H1 (cell line): ENCODE measurements around the gene LIPE. TPM values are rescaled to one million over a fixed set of nuclear protein-coding genes. Genes with fewer than 3 reads are reported as not detected.

Experiments
- CTCF ChIA-PET: fragments of 300-600 bp; sonication (Branson Sonifier 250); formaldehyde crosslinking; loops from one replicate; lab custom pipeline; 2021; ENCODE audit not compliant: partially characterized antibody; lab: Charles Lee
- POLR2A ChIA-PET: fragments of 300-600 bp; sonication (Branson Sonifier 250); formaldehyde crosslinking; loops from one replicate; lab custom pipeline; 2021; ENCODE audit warnings: inconsistent platforms; ENCODE audit not compliant: partially characterized antibody; lab: Charles Lee
- DNase-seq, 2 experiments: peaks; one replicate each; pipeline versions ENCODE4 v3.0.0 to v3.0.0-alpha.2; 2010 to 2022; ENCODE audit warnings: low spot score in 2 of 2, low read depth in 1 of 2, mixed read lengths in 1 of 2
- FAIRE-seq: peaks from 2 replicates; lab custom pipeline; 2011; peaks lifted over from hg19 to GRCh38; lab: Jason Lieb, UNC
- H2AFZ ChIP-seq: 2 replicates; pipeline ENCODE4 v1.8.1; 2012; ENCODE audit warnings: low read length, inconsistent platforms
- H2AK5ac ChIP-seq: 2 replicates; pipeline ENCODE4 v1.6.1; 2013; ENCODE audit warnings: low read depth, low read length
- H2BK120ac ChIP-seq: replicated peaks from 2 replicates; pipeline ENCODE3; 2013; ENCODE audit warnings: low read depth, low read length, inconsistent platforms
- H2BK12ac ChIP-seq: 2 replicates; pipeline ENCODE4 v1.6.1; 2013; ENCODE audit warnings: low read depth, low read length
- H2BK15ac ChIP-seq: 2 replicates; pipeline ENCODE4 v1.6.1; 2013; ENCODE audit warnings: low read length
- H2BK20ac ChIP-seq: 2 replicates; pipeline ENCODE4 v1.6.1; 2013; ENCODE audit warnings: low read length
- H2BK5ac ChIP-seq: 2 replicates; pipeline ENCODE4 v1.6.1; 2013; ENCODE audit warnings: low read depth, low read length
- H3K14ac ChIP-seq: 2 replicates; pipeline ENCODE4 v1.6.1; 2013; ENCODE audit warnings: inconsistent platforms; ENCODE audit not compliant: insufficient read length
- H3K18ac ChIP-seq: 2 replicates; pipeline ENCODE4 v1.6.1; 2013; ENCODE audit warnings: low read length; ENCODE audit errors: extremely low read depth
- H3K23ac ChIP-seq: 2 replicates; pipeline ENCODE4 v1.6.1; 2013; ENCODE audit warnings: inconsistent platforms; ENCODE audit not compliant: insufficient read length
- H3K23me2 ChIP-seq: 2 replicates; pipeline ENCODE4 v1.6.1; 2013; ENCODE audit warnings: low read depth, low read length
- H3K27ac ChIP-seq: 2 replicates; pipeline ENCODE4 v1.6.1; 2011; ENCODE audit warnings: low read depth, low read length, inconsistent platforms
- H3K27me3 ChIP-seq, 4 experiments: replicated peaks in 1 of 4; 1 replicate in 1 of 4; 2 replicates in 3 of 4; pipeline versions ENCODE4 v1.6.1 to v1.8.1; 2011 to 2013; ENCODE audit warnings: low read length in 3 of 4, mild to moderate bottlenecking in 3 of 4, inconsistent platforms in 2 of 4, mixed read lengths in 2 of 4, moderate library complexity in 1 of 4; ENCODE audit not compliant: control insufficient read depth in 3 of 4, insufficient read depth in 3 of 4; ENCODE audit errors: extremely low read depth in 1 of 4
- H3K36me3 ChIP-seq, 4 experiments: 2 replicates each; pipeline versions ENCODE4 v1.6.1 to v1.8.1; 2011 to 2013; ENCODE audit warnings: mild to moderate bottlenecking in 4 of 4, low read length in 3 of 4, moderate library complexity in 2 of 4, control low read depth in 1 of 4, inconsistent platforms in 1 of 4; ENCODE audit not compliant: insufficient read depth in 4 of 4, control insufficient read depth in 2 of 4
- H3K4ac ChIP-seq: replicated peaks from 2 replicates; pipeline ENCODE3; 2013; ENCODE audit warnings: low read length, low read depth, mixed read lengths, inconsistent platforms; ENCODE audit not compliant: insufficient read length
- H3K4me1 ChIP-seq, 4 experiments: replicated peaks in 1 of 4; 1 replicate in 1 of 4; 2 replicates in 3 of 4; pipeline versions ENCODE4 v1.6.1 to v1.8.1; 2011 to 2013; ENCODE audit warnings: low read length in 3 of 4, inconsistent platforms in 2 of 4, mixed read lengths in 1 of 4; ENCODE audit not compliant: insufficient read depth in 4 of 4, control insufficient read depth in 3 of 4
- H3K4me2 ChIP-seq, 2 experiments: 2 replicates each; pipeline versions ENCODE4 v1.6.1 to v1.8.1; 2011 to 2013; ENCODE audit warnings: low read depth in 2 of 2, low read length in 2 of 2, control low read depth in 1 of 2, inconsistent platforms in 1 of 2, mild to moderate bottlenecking in 1 of 2; ENCODE audit not compliant: insufficient read depth in 1 of 2
- H3K4me3 ChIP-seq, 4 experiments: fragments of 200-600, 300-600 bp in 1 of 4; sonication (generic), shearing (Covaris generic), sonication (Bioruptor Twin) in 1 of 4; 2 replicates each; pipeline versions ENCODE4 v1.5.1 to v1.8.1; 2011 to 2016; ENCODE audit warnings: low read length in 4 of 4, low read depth in 3 of 4, control low read depth in 2 of 4, inconsistent platforms in 2 of 4, mild to moderate bottlenecking in 2 of 4, mixed read lengths in 1 of 4, moderate library complexity in 1 of 4; ENCODE audit not compliant: insufficient read depth in 2 of 4; ENCODE audit errors: extremely low read depth in 1 of 4
- H3K56ac ChIP-seq: replicated peaks from 2 replicates; pipeline ENCODE3; 2013; ENCODE audit warnings: low read depth, mild to moderate bottlenecking, mixed read lengths, low read length, inconsistent platforms; ENCODE audit not compliant: insufficient read length
- H3K79me1 ChIP-seq: 2 replicates; pipeline ENCODE4 v1.6.1; 2013; ENCODE audit warnings: low read depth, low read length, control low read depth
- H3K79me2 ChIP-seq, 2 experiments: 2 replicates each; pipeline versions ENCODE4 v1.6.1 to v1.8.1; 2012 to 2013; ENCODE audit warnings: low read length in 2 of 2, mild to moderate bottlenecking in 2 of 2, inconsistent platforms in 1 of 2; ENCODE audit not compliant: insufficient read depth in 2 of 2, control insufficient read depth in 1 of 2
- H3K9ac ChIP-seq, 4 experiments: replicated peaks in 1 of 4; 1 replicate in 1 of 4; 2 replicates in 3 of 4; pipeline versions ENCODE4 v1.6.1 to v1.8.1; 2011 to 2013; ENCODE audit warnings: low read depth in 3 of 4, low read length in 3 of 4, control low read depth in 2 of 4, mild to moderate bottlenecking in 2 of 4, moderate library complexity in 2 of 4, inconsistent platforms in 1 of 4; ENCODE audit errors: extremely low read depth in 1 of 4
- H3K9me3 ChIP-seq, 2 experiments: 2 replicates each; pipeline versions ENCODE4 v1.6.1 to v1.8.1; 2012 to 2013; ENCODE audit warnings: mild to moderate bottlenecking in 2 of 2, moderate library complexity in 2 of 2, control low read depth in 1 of 2, inconsistent platforms in 1 of 2, low read depth in 1 of 2, low read length in 1 of 2, mixed read lengths in 1 of 2; ENCODE audit not compliant: insufficient read depth in 2 of 2
- H4K20me1 ChIP-seq, 2 experiments: replicated peaks in 1 of 2; 2 replicates each; pipeline versions ENCODE3 to v1.8.1; 2011 to 2013; ENCODE audit warnings: inconsistent platforms in 2 of 2, low read length in 2 of 2, mild to moderate bottlenecking in 1 of 2; ENCODE audit not compliant: insufficient read depth in 2 of 2, control insufficient read depth in 1 of 2
- H4K5ac ChIP-seq: 2 replicates; pipeline ENCODE4 v1.6.1; 2013; ENCODE audit warnings: low read length, low read depth, mixed read lengths, inconsistent platforms; ENCODE audit not compliant: insufficient read length
- H4K8ac ChIP-seq: 2 replicates; pipeline ENCODE4 v1.8.0; 2013; ENCODE audit warnings: mild to moderate bottlenecking, moderate library complexity, low read length, inconsistent platforms; ENCODE audit not compliant: insufficient read depth; ENCODE audit errors: extremely low read depth
- H4K91ac ChIP-seq: replicated peaks from 2 replicates; pipeline ENCODE3; 2013; ENCODE audit warnings: low read length, mixed read lengths, inconsistent platforms; ENCODE audit not compliant: insufficient read length
- CBX8 ChIP-seq: fragments of 300-800, 300-1000 bp; sonication (generic); IDR thresholded peaks from 2 replicates; pipeline ENCODE4 v1.7.1; 2016; ENCODE audit warnings: low read depth, low read length, borderline replicate concordance
- CEBPB ChIP-seq: IDR thresholded peaks from 2 replicates; pipeline ENCODE4 v1.6.1; 2012; ENCODE audit warnings: low read depth, low read length
- CHD1 ChIP-seq: IDR thresholded peaks from 2 replicates; pipeline ENCODE4 v1.6.1; 2012; ENCODE audit warnings: low read depth, low read length, improper control_type of control experiment
- EZH2 ChIP-seq: fragments of 200-600 bp; sonication (generic); IDR thresholded peaks from 2 replicates; pipeline ENCODE4 v1.7.1; 2012; ENCODE audit warnings: low read depth, mild to moderate bottlenecking, moderate library complexity, low read length, inconsistent platforms; ENCODE audit not compliant: severe bottlenecking
- JUND ChIP-seq: IDR thresholded peaks from 2 replicates; pipeline ENCODE4 v1.6.1; 2011; ENCODE audit warnings: mild to moderate bottlenecking, improper control_type of control experiment, low read length
- WGBS, 2 experiments: shearing (Covaris generic) in 1 of 2; methylation state at CpG; one replicate each; pipeline versions ENCODE4 v1.1.6 to v1.1.7; 2013 to 2015; ENCODE audit warnings: low lambda C conversion rate in 2 of 2, mixed read lengths in 2 of 2, inconsistent platforms in 1 of 2, low coverage in 1 of 2, missing lambda C conversion rate in 1 of 2; ENCODE audit not compliant: insufficient replicate concordance in 2 of 2, insufficient coverage in 1 of 2, insufficient read length in 1 of 2; ENCODE audit errors: extremely low coverage in 1 of 2, missing lambda C conversion rate in 1 of 2; 5-methylcytosine and 5-hydroxymethylcytosine counted together
- polyA plus RNA-seq, 7 experiments: library from polyadenylated mRNA; depleted of rRNA in 3 of 7; stranded (reverse) in 5 of 7; unstranded in 2 of 7; fragments of >200 nt in 5 of 7; fragments of 200-250 nt in 2 of 7; gene quantifications; 1 replicate in 5 of 7; 2 replicates in 1 of 7; 4 replicates in 1 of 7; pipeline versions ENCODE4 v1.2.1 to v1.2.3, GENCODE V29; 2011 to 2013; ENCODE audit warnings: missing spikeins in 2 of 7, mixed read lengths in 2 of 7
- total RNA-seq: library from RNA; stranded (reverse); fragmentation: NEBNext Ultra II Directional; extraction: Animal tissue kit (Norgen Biotek cat#: 25700); gene quantifications from 2 replicates; pipeline ENCODE4 v1.2.1, GENCODE V29; 2021

Gene LIPE
- total and polyA plus RNA-seq, 2 of the 8 experiments (the other 6 are each of a cell fraction or from before 2014, with no cell fraction given) = 8.7 to 15.9 TPM

- TF ChIP-seq EZH2 = no peak
- TF ChIP-seq CHD1 = no peak
- TF ChIP-seq CBX8 = no peak
- no peak for TF ChIP-seq CEBPB
- TF ChIP-seq JUND = no peak
- TF ChIP-seq, all 59 proteins: peak for 0
- H3K4me2 ChIP-seq = no peak overlapping the region
- no peaks in the 10 kb centered on the region for H3K27me3 ChIP-seq
- no peak overlapping the region for H3K14ac ChIP-seq
- H3K23me2 ChIP-seq = no peaks in the 10 kb centered on the region
- H3K36me3 ChIP-seq = no peaks in the 10 kb centered on the region
- H3K4me1 ChIP-seq = peaks cover 0 to 2% (median under 1%) of the 10 kb centered on the region in 4 experiments; a peak in 3 of 7 replicates
- 0 out of 2 replicates have a peak overlapping the region, but pooled peaks have one; percentile 66 for H3K18ac ChIP-seq
- H3K9me3 ChIP-seq = no peaks in the 10 kb centered on the region
- WGBS, 2 experiments = 99% methylated on average over 4 of the region's 4 CpGs; no CpG with 5 or more reads in 1 of the 2 experiments
- ChIA-PET POLR2A (no interaction called here), CTCF (interaction anchor here (0.8 to 3.6 kb wide), 8 partner anchors 10 to 80 kb away, joined by 3 to 18 read pairs (median 4); partner anchors contain the start of gene CEACAM1)
- DNase-seq (no peak), FAIRE-seq (no peak)
- no peak overlapping the region for H3K9ac ChIP-seq
- peak overlapping the region; percentile 0 for H3K4ac ChIP-seq
- H3K4me3 ChIP-seq = no peak overlapping the region
- no peak overlapping the region for H2AFZ ChIP-seq
- no peak overlapping the region for H3K27ac ChIP-seq
- no peak overlapping the region; the same call in 1 of the 2 replicates for H4K8ac ChIP-seq
- no peak overlapping the region for H3K23ac ChIP-seq
- peak overlapping the region; percentile 46; the same call in 1 of the 2 replicates for H2BK5ac ChIP-seq
- H2BK12ac ChIP-seq = no peak overlapping the region
- H3K79me2 ChIP-seq = no peaks in the 10 kb centered on the region
- peak overlapping the region; percentile 93; the same call in 1 of the 2 replicates for H2BK20ac ChIP-seq
- no peak overlapping the region for H2BK120ac ChIP-seq
- no peaks in the 10 kb centered on the region for H3K79me1 ChIP-seq
- H4K20me1 ChIP-seq = no peaks in the 10 kb centered on the region
- peak overlapping the region; percentile 84 for H2BK15ac ChIP-seq
- H3K56ac ChIP-seq = no peak overlapping the region
- no peak overlapping the region for H4K5ac ChIP-seq
- no peak overlapping the region for H2AK5ac ChIP-seq
- peak overlapping the region; percentile 23 for H4K91ac ChIP-seq
Measured at GRCh38 chr19:42461700-42462324, 34.6 kb upstream of the LIPE start.
